C4-2B (cell line): ENCODE data around the gene CRACDL.

Experiments
- H3K27ac ChIP-seq: fragments of 450-650 bp; 2 replicates; pipeline ENCODE4 v1.5.1; 2017
- CTCF ChIP-seq: fragments of 450-650 bp; conservative IDR thresholded peaks from 2 replicates; pipeline ENCODE4 v1.5.1; 2017; ENCODE audit warnings: mild to moderate bottlenecking
- ZFX ChIP-seq: fragments of 450-650 bp; IDR thresholded peaks from 2 replicates; pipeline ENCODE4 v1.6.1; 2017

The CRACDL gene

GRCh38 chr2:98815795-98816194 is 120.2 kb downstream of the CRACDL start:
- H3K27ac ChIP-seq: no peak overlapping the region
- TF ChIP-seq CTCF (no peak), ZFX (no peak)

GRCh38 chr2:98811766-98812165 is 124.3 kb downstream of the CRACDL start:
- no peak overlapping the region for H3K27ac ChIP-seq
- TF ChIP-seq ZFX (no peak), CTCF (no peak)

GRCh38 chr2:98810588-98810928 is 125.5 kb downstream of the CRACDL start:
- no peak overlapping the region for H3K27ac ChIP-seq
- TF ChIP-seq CTCF: no peak

GRCh38 chr2:98809878-98810587 is 126.0 kb downstream of the CRACDL start:
- no peak overlapping the region for H3K27ac ChIP-seq
- TF ChIP-seq ZFX: no peak
- no peak for TF ChIP-seq CTCF

- no peak overlapping the region for H3K27ac ChIP-seq
- TF ChIP-seq CTCF (no peak), ZFX (no peak)
Measured at GRCh38 chr2:98809116-98809515, 126.9 kb downstream of the CRACDL start.

GRCh38 chr2:98808546-98808945 is 127.5 kb downstream of the CRACDL start:
- H3K27ac ChIP-seq: no peak overlapping the region
- TF ChIP-seq CTCF (no peak), ZFX (no peak)

- H3K27ac ChIP-seq: no peak overlapping the region
- TF ChIP-seq CTCF (no peak), ZFX (no peak)
Measured at GRCh38 chr2:98807929-98808328, 128.1 kb downstream of the CRACDL start.
